Right atrium auricular region (tissue), 2 donors: ENCODE measurements around the gene COL6A1. TPM values are rescaled to one million over a fixed set of nuclear protein-coding genes. Genes with fewer than 3 reads are reported as not detected.

Experiments used
- DNase-seq: peaks from one replicate; pipeline ENCODE4 v3.0.0-alpha.2; 2019; ENCODE audit warnings: low spot score
- H3K27ac ChIP-seq, 2 donors: fragments of 200-600 bp; sonication (generic); 1 replicate in 1 of 2; 2 replicates in 1 of 2; pipeline ENCODE4 v1.5.1; 2016 to 2019
- H3K27me3 ChIP-seq, 2 donors: fragments of 200-600 bp; sonication (generic); one replicate each; pipeline versions ENCODE4 v1.5.1 to v1.6.0; 2017 to 2019
- H3K36me3 ChIP-seq: fragments of 200-600 bp; sonication (generic); one replicate; pipeline ENCODE4 v1.5.1; 2016
- H3K4me1 ChIP-seq, 2 donors: fragments of 200-600 bp; sonication (generic); one replicate each; pipeline versions ENCODE4 v1.5.1 to v1.6.0; 2017 to 2019
- H3K4me3 ChIP-seq, 2 donors: fragments of 200-600 bp; sonication (generic); 1 replicate in 1 of 2; 2 replicates in 1 of 2; pipeline ENCODE4 v1.5.1; 2017 to 2019; ENCODE audit warnings: mild to moderate bottlenecking in 1 of 2, moderate library complexity in 1 of 2
- H3K9me3 ChIP-seq, 2 donors: fragments of 200-600 bp; sonication (generic); one replicate each; pipeline ENCODE4 v1.5.1; 2019
- total RNA-seq, 2 donors: library from RNA; depleted of rRNA; stranded (reverse); fragments of >200 nt; gene quantifications; one replicate each; pipeline ENCODE4 v1.1.0, GENCODE V29; 2016
- TF ChIP-seq, protein P1 (sequence below), 2 donors: fragments of 200-600 bp; sonication (generic); IDR thresholded peaks; one replicate each; pipeline ENCODE4 v1.5.1; 2019; ENCODE audit warnings: antibody characterized with exemption in 2 of 2

Gene COL6A1
- total RNA-seq, 2 donors from 2014 or later, result 201 to 278 TPM

DNA sequence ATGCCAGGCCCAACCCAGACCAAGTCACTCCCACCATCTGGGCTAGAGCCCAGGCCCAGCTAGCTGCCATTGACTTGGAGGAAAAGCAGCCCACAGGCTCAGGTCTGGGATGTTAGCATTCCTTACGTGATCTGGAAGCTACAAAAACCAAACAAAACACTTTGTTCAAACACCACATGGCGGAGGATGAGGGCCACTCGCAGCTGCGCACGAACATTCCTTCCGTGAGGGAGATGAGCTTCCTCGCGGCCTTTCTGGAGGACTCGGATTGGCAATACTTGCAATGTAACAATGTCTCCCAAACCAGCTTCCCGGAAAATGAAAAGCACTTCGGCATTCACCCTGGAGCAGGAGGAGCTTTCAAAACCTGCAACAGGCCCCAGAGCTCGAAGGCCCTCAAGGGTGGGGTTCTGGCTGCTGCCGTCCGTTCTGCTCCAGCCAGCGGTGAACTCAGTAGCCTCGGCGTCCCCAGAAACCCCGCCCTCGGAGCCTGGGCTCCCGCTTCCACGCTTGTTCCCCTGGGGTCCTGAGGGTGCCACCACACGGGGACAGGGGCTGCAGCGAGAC, 40.5 kb downstream of the COL6A1 start:
- H3K27me3 ChIP-seq, result no peaks in the 10 kb centered on the region
- H3K36me3 ChIP-seq, result no peaks in the 10 kb centered on the region
- TF ChIP-seq, protein P1, sequence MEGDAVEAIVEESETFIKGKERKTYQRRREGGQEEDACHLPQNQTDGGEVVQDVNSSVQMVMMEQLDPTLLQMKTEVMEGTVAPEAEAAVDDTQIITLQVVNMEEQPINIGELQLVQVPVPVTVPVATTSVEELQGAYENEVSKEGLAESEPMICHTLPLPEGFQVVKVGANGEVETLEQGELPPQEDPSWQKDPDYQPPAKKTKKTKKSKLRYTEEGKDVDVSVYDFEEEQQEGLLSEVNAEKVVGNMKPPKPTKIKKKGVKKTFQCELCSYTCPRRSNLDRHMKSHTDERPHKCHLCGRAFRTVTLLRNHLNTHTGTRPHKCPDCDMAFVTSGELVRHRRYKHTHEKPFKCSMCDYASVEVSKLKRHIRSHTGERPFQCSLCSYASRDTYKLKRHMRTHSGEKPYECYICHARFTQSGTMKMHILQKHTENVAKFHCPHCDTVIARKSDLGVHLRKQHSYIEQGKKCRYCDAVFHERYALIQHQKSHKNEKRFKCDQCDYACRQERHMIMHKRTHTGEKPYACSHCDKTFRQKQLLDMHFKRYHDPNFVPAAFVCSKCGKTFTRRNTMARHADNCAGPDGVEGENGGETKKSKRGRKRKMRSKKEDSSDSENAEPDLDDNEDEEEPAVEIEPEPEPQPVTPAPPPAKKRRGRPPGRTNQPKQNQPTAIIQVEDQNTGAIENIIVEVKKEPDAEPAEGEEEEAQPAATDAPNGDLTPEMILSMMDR (IDR thresholded peaks at IDR 0.05), result no peak
- no peaks in the 10 kb centered on the region for H3K9me3 ChIP-seq
- peak overlapping the region; percentile 22 to 26 for H3K27ac ChIP-seq
- H3K4me3 ChIP-seq, result peak overlapping the region in 1 of 2 donors; percentile 1
- peak; percentile 83 for DNase-seq
- H3K4me1 ChIP-seq, result peaks cover 0 to 6% of the 10 kb centered on the region in 2 donors

DNA sequence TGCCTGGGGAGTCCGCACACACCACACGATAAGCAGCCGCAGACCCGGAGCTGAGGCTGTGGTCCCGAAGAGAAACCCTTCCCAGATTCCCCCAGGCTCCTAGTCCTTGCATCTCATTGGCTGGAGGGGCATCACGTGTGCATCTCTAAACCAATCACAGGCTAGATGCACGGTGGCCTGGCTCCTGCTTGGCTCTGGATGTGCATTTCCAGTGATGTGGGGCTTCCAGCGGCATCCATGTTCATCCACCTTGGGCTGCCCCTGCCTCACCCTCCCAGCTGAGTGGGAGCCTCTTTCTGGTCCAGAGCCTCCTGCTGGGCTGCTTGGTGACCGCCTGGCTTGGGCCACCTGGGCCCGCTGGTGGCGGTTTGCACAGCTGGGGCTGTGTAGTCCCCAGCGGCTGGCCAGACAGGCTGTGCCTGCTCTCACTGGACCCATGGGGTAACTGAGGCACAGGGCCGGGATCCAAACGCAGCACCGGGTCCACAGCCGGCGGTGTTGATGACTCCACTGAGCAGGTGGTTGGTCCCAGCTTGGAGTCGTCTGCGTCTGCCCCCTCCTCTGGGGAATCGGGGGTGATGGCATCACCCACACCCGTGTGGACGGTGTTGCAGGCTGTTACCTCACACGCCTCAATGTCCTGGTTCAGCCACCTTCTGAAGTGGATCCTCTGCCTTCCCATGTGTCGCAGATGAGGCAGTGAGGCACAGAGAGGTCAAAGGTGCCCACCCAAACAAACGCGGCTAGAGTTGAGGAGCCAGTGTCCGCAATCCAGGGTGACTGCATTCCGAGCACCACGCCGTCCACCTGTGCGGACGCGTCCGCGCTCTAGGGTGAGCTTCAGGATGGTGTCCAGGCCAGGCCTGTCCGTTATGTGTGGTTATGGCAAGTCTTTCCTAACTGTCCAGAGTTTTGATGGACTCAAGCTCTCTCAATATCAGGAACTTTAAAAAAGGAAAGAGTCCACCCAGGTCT, 41.3 kb downstream of the COL6A1 start:
- Histone ChIP-seq H3K36me3 (no peaks in the 10 kb centered on the region), H3K9me3 (no peaks in the 10 kb centered on the region), H3K27me3 (no peaks in the 10 kb centered on the region), H3K27ac (no peak overlapping the region), H3K4me3 (peak overlapping the region in 1 of 2 donors; percentile 1), H3K4me1 (peaks cover 0 to 6% of the 10 kb centered on the region in 2 donors)
- DNase-seq, result no peak
- TF ChIP-seq, protein P1 (IDR thresholded peaks at IDR 0.05), result no peak

DNA sequence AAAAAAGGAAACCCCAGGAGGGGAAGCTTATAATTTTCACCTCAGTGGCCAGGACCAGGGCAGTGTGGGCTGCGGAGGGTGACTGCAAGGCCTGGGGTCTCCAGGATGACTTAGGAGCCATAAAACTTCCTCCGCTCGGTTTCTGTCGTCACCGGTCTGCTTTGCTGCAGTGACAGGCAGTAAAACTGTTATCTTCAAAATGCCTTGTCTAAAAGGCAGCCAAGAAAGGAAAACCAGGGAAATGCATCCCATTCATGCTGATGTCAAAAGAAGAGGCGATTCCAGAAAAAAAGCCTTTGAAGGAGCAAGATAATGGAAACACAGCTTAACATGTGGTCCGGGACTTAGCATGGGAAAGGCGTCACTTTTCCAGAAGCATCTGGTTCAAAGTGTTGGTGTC, 42.0 kb downstream of the COL6A1 start:
- Histone ChIP-seq H3K4me3 (no peak overlapping the region), H3K27me3 (no peaks in the 10 kb centered on the region), H3K4me1 (peaks cover 0 to 6% of the 10 kb centered on the region in 2 donors), H3K27ac (no peak overlapping the region), H3K9me3 (no peaks in the 10 kb centered on the region), H3K36me3 (no peaks in the 10 kb centered on the region)
- TF ChIP-seq, protein P1 (IDR thresholded peaks at IDR 0.05), result no peak
- DNase-seq, result no peak

DNA sequence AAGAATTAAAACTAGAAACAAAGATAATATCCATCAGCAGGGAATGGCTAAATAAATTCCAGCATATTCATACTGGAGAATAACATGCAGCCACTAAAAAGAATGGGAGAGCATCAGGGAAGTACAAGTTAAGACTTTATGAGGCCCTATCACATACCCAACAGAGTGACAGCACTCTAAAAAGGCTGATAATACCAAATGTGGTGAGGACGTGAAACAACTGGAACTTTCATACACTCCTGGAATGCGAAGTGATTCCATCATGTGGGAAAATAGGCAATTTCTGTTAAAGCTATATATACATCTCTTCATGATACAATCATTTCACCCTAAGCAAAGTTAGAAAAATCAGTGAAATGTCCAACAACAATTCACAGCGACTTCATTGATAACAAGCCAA, 42.6 kb downstream of the COL6A1 start:
- Histone ChIP-seq H3K27ac (no peak overlapping the region), H3K36me3 (no peaks in the 10 kb centered on the region), H3K27me3 (no peaks in the 10 kb centered on the region), H3K4me1 (peaks cover 0 to 6% of the 10 kb centered on the region in 2 donors), H3K9me3 (no peaks in the 10 kb centered on the region), H3K4me3 (no peak overlapping the region)
- TF ChIP-seq, protein P1 (IDR thresholded peaks at IDR 0.05), result no peak
- no peak for DNase-seq

DNA sequence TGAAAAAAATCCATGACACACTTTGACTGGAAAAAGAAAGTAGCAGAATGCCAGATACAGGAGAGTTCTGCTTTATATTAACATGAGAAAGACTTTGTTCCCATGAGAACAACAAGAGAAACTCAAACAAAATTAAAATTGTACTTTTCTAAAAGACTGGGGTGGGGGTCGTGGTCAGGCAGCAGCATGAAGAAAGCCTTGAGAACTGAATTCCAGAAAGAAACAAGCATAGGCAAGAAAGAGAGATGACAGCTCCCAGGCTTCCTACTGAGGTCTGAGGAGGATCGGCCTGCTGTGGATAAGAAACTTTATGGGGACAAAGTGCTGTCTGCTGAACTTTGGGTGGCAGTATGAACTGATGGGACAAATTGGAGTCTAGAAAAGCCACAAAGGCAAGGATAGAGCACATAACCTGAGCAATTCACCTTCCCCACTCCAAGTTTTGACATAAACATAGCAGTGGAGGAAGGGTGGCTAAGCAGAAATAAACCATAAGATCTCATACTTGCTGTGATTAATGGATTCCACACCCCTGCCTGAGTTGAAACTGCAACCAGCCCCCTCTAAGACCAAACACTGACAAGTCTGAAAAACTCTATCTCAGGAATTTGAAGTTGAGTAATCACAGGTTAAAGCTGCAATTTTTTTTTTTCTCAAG, 43.7 kb downstream of the COL6A1 start:
- H3K36me3 ChIP-seq, result no peaks in the 10 kb centered on the region
- no peaks in the 10 kb centered on the region for H3K27me3 ChIP-seq
- H3K27ac ChIP-seq, result peak overlapping the region; percentile 20 to 39
- no peak overlapping the region for H3K4me3 ChIP-seq
- H3K9me3 ChIP-seq, result peaks cover 0 to 9% of the 10 kb centered on the region in 2 donors
- TF ChIP-seq, protein P1 (IDR thresholded peaks at IDR 0.05), result no peak
- no peak for DNase-seq
- peaks cover 0 to 6% of the 10 kb centered on the region in 2 donors for H3K4me1 ChIP-seq
